ENCODE results near the gene SNED1. TPM values are rescaled to one million over a fixed set of nuclear protein-coding genes. Genes with fewer than 3 reads are reported as not detected.

The SNED1 gene
- total RNA-seq, 1 donor from 2014 or later = 2.8 TPM

DNA sequence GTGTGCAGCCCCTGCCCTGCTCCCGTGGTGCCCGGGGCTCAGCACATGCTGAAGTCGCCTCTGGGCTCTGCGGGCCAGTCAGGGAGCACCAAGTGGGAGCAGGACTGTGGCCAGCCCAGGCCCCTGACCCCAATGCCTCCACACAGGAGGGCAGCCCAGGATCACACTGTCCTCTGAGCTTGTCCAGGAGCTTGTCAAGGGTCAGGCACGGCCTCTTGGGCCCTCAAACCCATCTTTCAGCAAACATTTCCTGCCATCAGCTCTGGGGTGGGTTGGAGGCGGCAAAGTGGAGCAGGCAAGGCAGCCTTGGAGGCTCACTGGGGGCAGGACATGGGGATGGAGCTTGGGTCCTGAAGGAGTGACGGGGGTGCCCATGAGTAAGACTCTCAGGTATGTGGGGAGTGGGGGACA, 10.3 kb downstream of the SNED1 start:
- H3K36me3 Mint-ChIP-seq (ENCODE audit: unreplicated experiment) = peaks cover 17% of the 10 kb centered on the region
- H3K9me3 Mint-ChIP-seq (ENCODE audit: unreplicated experiment) = peaks cover 8% of the 10 kb centered on the region
- DNase-seq = no peak
- H3K27me3 Mint-ChIP-seq (ENCODE audit: unreplicated experiment) = peaks cover 3% of the 10 kb centered on the region
- no peak overlapping the region for H3K4me3 Mint-ChIP-seq (ENCODE audit: unreplicated experiment)
- TF ChIP-seq, protein P1, sequence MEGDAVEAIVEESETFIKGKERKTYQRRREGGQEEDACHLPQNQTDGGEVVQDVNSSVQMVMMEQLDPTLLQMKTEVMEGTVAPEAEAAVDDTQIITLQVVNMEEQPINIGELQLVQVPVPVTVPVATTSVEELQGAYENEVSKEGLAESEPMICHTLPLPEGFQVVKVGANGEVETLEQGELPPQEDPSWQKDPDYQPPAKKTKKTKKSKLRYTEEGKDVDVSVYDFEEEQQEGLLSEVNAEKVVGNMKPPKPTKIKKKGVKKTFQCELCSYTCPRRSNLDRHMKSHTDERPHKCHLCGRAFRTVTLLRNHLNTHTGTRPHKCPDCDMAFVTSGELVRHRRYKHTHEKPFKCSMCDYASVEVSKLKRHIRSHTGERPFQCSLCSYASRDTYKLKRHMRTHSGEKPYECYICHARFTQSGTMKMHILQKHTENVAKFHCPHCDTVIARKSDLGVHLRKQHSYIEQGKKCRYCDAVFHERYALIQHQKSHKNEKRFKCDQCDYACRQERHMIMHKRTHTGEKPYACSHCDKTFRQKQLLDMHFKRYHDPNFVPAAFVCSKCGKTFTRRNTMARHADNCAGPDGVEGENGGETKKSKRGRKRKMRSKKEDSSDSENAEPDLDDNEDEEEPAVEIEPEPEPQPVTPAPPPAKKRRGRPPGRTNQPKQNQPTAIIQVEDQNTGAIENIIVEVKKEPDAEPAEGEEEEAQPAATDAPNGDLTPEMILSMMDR (IDR thresholded peaks at IDR 0.05; ENCODE audit: partially characterized antibody, unreplicated experiment) = no peak
- H3K4me1 Mint-ChIP-seq (ENCODE audit: low read depth, unreplicated experiment) = no peaks in the 10 kb centered on the region
- no peak overlapping the region for H3K27ac Mint-ChIP-seq (ENCODE audit: unreplicated experiment)

DNA sequence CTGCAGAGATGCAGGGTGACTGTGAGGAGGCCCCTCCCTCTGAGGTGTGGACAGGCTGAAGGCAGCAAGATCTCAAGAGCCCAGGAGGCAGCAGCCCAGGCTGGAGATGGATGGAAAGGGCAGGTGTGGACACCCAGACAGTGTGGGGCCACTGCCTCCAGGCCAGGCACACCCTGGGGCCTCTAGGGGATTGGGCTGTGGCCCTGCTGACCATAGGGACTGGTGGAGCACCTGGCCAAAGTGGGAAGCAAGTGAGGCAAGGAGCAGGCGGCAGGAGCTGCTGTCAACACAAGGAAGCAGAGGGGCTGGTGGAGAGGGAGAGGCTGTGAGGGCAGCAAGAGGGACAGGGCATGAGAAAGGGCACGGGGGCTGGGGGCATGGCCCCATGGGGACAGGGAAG, 10.8 kb downstream of the SNED1 start:
- TF ChIP-seq, protein P1 (IDR thresholded peaks at IDR 0.05; ENCODE audit: partially characterized antibody, unreplicated experiment) = no peak
- Mint-ChIP-seq H3K4me1 (ENCODE audit: low read depth, unreplicated experiment) (no peaks in the 10 kb centered on the region), H3K9me3 (ENCODE audit: unreplicated experiment) (peaks cover 8% of the 10 kb centered on the region), H3K4me3 (ENCODE audit: unreplicated experiment) (no peak overlapping the region), H3K36me3 (ENCODE audit: unreplicated experiment) (peaks cover 16% of the 10 kb centered on the region), H3K27me3 (ENCODE audit: unreplicated experiment) (peaks cover 3% of the 10 kb centered on the region), H3K27ac (ENCODE audit: unreplicated experiment) (no peak overlapping the region)
- DNase-seq = no peak

DNA sequence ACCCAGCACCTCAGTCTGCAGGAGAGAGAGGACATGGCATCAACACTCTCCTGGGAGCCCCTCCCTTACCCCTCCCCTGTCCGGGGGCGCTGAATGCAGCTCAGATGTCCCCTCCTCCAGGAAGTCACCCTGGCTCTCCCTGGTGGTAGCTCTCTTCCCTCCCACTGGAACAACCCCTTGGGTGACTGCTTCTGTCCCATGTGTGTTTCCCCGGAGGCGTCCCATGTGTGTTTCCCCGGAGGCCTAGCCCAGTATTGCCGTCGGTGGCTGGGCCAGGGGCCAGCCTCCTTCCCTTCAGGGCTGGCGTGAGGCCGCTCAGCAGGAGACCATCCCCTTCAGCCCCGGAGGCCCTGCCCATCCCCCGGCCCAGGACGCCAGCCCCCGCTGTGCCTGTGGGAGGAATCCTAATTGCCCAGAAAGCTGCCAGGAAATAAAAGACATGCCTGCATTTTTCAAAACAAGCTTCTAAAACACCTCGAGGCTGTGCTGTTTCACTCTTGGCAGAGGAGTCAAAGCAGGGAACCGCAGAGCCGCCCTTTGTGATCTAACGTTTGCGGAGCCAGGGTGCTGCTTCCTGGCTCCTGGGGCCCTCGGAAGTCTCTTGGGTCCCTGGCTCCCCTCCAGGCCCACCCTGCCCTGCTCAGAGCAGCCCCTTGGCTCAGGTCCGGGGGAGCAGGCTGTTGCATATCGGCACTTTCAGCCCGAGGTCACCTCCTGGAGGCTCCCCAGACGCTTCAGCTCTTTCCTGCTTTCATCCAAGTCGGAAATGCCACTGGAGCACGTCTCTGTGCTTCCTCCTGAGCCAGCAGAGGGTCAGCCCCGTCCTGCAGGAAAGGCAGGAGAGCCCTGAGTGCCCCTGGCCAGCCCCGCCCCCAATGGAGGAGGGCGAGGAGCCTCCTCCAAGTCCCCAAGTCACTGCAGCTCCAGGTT, 11.4 kb downstream of the SNED1 start:
- Mint-ChIP-seq H3K4me3 (ENCODE audit: unreplicated experiment) (no peak overlapping the region), H3K36me3 (ENCODE audit: unreplicated experiment) (peaks cover 16% of the 10 kb centered on the region), H3K27ac (ENCODE audit: unreplicated experiment) (no peak overlapping the region), H3K9me3 (ENCODE audit: unreplicated experiment) (peaks cover 8% of the 10 kb centered on the region), H3K4me1 (ENCODE audit: low read depth, unreplicated experiment) (no peaks in the 10 kb centered on the region), H3K27me3 (ENCODE audit: unreplicated experiment) (peaks cover 3% of the 10 kb centered on the region)
- DNase-seq = peak; percentile 40
- TF ChIP-seq, protein P1 (IDR thresholded peaks at IDR 0.05; ENCODE audit: partially characterized antibody, unreplicated experiment) = no peak

DNA sequence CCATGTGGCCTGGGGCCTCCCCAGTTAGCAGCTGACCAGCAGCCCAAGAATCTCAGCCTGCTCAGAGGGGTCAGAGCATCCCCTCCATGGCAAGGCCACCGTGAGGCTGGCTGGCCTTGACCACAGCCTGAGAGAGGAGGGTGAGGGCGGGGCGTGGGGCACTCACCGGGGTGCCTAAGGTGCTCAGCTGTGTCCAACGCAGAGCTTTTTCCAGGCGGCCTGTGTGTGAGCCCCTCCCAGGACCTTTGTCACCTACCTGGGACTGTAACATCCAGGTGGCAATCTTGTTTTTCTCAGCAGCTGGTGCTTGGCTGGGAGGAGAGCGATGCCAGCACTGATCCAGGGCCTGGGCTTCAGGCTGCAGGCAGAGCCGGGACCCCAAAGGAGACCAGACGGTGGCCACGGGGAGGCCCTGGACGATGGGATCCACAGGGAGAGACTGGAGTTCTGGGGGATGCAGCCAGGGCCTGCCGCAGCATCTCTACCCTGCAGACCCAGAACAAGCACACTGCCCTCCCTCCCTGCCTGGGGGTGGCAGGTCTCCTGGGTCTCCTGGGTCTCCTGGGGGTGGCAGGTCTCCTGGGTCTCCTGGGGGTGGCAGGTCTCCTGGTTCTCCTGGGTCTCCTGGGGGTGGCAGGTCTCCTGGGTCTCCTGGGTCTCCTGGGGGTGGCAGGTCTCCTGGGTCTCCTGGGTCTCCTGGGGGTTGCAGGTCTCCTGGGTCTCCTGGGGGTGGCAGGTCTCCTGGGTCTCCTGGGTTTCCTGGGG, 12.3 kb downstream of the SNED1 start:
- Mint-ChIP-seq H3K27ac (ENCODE audit: unreplicated experiment) (no peak overlapping the region), H3K4me3 (ENCODE audit: unreplicated experiment) (no peak overlapping the region)

More for the DNA sequence above, 12.3 kb downstream of the SNED1 start:
- Mint-ChIP-seq H3K36me3 (ENCODE audit: unreplicated experiment) (peaks cover 16% of the 10 kb centered on the region), H3K27me3 (ENCODE audit: unreplicated experiment) (peaks cover 6% of the 10 kb centered on the region), H3K4me1 (ENCODE audit: low read depth, unreplicated experiment) (no peaks in the 10 kb centered on the region), H3K9me3 (ENCODE audit: unreplicated experiment) (peaks cover 3% of the 10 kb centered on the region)
- TF ChIP-seq, protein P1 (IDR thresholded peaks at IDR 0.05; ENCODE audit: partially characterized antibody, unreplicated experiment) = no peak
- peak; percentile 15 for DNase-seq

Measured in glutamatergic neuron (in vitro differentiated cells).